Measurements from ENCODE around the gene ANXA9. TPM values are rescaled to one million over a fixed set of nuclear protein-coding genes. Genes with fewer than 3 reads are reported as not detected.

The ANXA9 gene
- total and polyA plus RNA-seq, 7 donors: 0.07 to 0.10 (median 0.07) TPM; not detected in 4

DNA sequence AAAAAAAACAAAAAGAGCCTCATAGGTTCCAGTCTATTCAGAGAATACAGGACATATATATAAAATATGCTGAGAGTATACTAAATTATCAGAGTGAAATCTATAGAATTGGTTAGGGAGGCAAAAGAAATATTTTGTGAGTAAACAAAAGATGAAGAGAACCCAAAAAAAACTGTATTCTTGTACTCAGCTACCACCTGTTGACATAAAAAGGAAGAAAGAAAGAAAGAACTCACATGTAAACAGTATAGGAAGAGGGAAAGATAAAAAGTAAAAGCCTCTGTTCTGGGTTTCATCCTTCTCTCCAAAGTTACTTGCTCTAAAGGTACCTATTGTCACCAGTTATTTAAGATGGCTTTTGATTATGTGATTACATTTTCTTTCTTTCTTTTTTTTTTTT is 44.4 kb downstream of the ANXA9 start:
- no peak overlapping the region for H3K4me3 ChIP-seq
- DNase-seq: no peak
- TF ChIP-seq, protein P1, sequence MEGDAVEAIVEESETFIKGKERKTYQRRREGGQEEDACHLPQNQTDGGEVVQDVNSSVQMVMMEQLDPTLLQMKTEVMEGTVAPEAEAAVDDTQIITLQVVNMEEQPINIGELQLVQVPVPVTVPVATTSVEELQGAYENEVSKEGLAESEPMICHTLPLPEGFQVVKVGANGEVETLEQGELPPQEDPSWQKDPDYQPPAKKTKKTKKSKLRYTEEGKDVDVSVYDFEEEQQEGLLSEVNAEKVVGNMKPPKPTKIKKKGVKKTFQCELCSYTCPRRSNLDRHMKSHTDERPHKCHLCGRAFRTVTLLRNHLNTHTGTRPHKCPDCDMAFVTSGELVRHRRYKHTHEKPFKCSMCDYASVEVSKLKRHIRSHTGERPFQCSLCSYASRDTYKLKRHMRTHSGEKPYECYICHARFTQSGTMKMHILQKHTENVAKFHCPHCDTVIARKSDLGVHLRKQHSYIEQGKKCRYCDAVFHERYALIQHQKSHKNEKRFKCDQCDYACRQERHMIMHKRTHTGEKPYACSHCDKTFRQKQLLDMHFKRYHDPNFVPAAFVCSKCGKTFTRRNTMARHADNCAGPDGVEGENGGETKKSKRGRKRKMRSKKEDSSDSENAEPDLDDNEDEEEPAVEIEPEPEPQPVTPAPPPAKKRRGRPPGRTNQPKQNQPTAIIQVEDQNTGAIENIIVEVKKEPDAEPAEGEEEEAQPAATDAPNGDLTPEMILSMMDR (IDR thresholded peaks at IDR 0.05): no peak
- no peaks in the 10 kb centered on the region for H3K9me3 ChIP-seq
- no peak overlapping the region for H3K27ac ChIP-seq
- H3K36me3 ChIP-seq (ENCODE audit: insufficient read depth in 1 of 2, low read depth in 1 of 2): peaks cover 15 to 63% of the 10 kb centered on the region in 2 donors
- peaks cover 30% of the 10 kb centered on the region for H3K4me1 ChIP-seq
- no peak for ATAC-seq
- no peaks in the 10 kb centered on the region for H3K27me3 ChIP-seq (ENCODE audit: insufficient read depth in 3 of 3, low read length in 2 of 3)
- intact Hi-C loops (cut with DNase I): loop anchor here (5.0 kb wide), 2 partner anchors 36 to 131 kb away; partner anchors contain the start of genes TNFAIP8L2 (in 2 of the 2) and MLLT11 (in 1 of the 2)

DNA sequence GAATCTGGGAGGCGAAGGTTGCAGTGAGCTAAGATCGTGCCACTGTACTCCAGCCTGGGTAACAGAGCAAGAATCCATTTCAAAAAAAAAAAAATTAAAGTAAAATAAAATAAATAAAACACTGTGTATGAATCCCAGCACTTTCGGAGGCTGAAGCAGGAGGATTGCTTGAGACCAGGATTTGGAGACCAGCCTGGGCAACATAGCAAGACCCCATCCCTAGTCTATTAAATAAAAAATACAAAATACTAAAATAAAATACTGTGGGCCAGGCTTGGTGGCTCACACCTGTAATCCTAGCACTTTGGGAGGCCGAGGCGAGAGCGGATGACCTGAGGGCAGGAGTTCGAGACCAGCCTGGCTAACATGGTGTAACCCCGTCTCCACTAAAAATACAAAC is 50.1 kb downstream of the ANXA9 start:
- Histone ChIP-seq H3K9me3 (no peaks in the 10 kb centered on the region), H3K4me3 (no peak overlapping the region), H3K27ac (no peak overlapping the region), H3K4me1 (peaks cover under 1% of the 10 kb centered on the region), H3K27me3 (ENCODE audit: insufficient read depth in 3 of 3, low read length in 2 of 3) (no peaks in the 10 kb centered on the region), H3K36me3 (ENCODE audit: insufficient read depth in 1 of 2, low read depth in 1 of 2) (peaks cover 14 to 79% of the 10 kb centered on the region in 2 donors)
- TF ChIP-seq, protein P1 (IDR thresholded peaks at IDR 0.05): no peak
- 98 to 99% (median 98%) methylated on average over 8 of the region's 8 CpGs for WGBS, 3 donors
- ATAC-seq (no peak), DNase-seq (no peak)
- intact Hi-C loops (cut with DNase I): no loop called here

DNA sequence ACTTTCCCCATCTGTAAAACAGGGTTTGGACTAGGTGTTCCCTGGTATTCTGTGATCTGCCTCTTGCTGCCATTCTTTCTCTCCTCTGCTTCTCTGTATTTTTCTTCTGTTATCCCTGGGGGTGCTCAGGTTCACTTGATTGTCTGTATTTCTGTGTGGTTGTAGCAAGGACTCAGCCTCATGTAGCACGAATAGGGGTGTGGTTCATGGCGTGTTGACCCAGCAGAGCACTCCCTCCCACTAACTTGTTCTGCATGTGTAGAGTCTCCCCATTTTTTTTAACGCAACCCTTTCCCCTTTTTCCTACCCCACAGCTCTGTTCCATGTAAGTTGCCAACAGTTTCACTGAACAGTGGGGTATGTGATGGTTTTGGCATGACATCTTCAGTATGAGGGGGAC is 53.1 kb downstream of the ANXA9 start:
- no peak overlapping the region for H3K27ac ChIP-seq
- no peak overlapping the region for H3K4me3 ChIP-seq
- H3K36me3 ChIP-seq (ENCODE audit: insufficient read depth in 1 of 2, low read depth in 1 of 2): peaks cover 9 to 52% of the 10 kb centered on the region in 2 donors
- ATAC-seq: no peak
- 87 to 96% (median 89%) methylated on average over 3 of the region's 3 CpGs for WGBS, 3 donors
- DNase-seq: no peak
- TF ChIP-seq, protein P1 (IDR thresholded peaks at IDR 0.05): no peak
- H3K4me1 ChIP-seq: no peaks in the 10 kb centered on the region
- intact Hi-C loops (cut with DNase I): no loop called here
- H3K9me3 ChIP-seq: no peaks in the 10 kb centered on the region
- no peaks in the 10 kb centered on the region for H3K27me3 ChIP-seq (ENCODE audit: insufficient read depth in 3 of 3, low read length in 2 of 3)

DNA sequence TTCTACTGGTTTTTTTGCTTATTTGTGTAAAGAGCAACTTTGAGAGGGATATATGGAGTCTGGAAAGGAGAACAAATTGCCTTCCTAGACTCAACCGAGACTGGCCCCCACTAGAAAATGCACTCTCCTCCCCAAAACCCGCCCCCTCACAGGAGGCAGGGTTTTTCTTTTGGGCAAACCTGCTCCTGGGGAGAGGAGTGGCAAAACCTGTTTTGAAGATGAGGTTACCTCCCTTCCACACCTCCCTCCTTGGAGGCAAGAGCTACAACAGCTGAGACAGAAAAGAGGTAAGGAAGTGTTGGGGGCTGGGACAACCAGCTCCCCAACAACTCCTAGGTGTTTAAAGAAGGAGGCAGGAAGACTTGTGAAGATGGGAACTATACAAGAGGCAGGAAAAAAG is 54.3 kb downstream of the ANXA9 start, which contains the start of gene BNIPL:
Gene BNIPL (plus strand): TSS at position 231 of the 400 bp plus-strand sequence. CDS start 140 bp downstream, at position 371.
- peaks cover 3 to 40% of the 10 kb centered on the region in 2 donors for H3K36me3 ChIP-seq (ENCODE audit: insufficient read depth in 1 of 2, low read depth in 1 of 2)
- WGBS, 3 donors: 50 to 70% (median 70%) methylated on average over 2 of the region's 2 CpGs
- no peak within 1 kb of the TSS for H3K27ac ChIP-seq
- H3K27me3 ChIP-seq (ENCODE audit: insufficient read depth in 3 of 3, low read length in 2 of 3): no peaks in the 10 kb centered on the region
- no peaks in the 10 kb centered on the region for H3K9me3 ChIP-seq
- DNase-seq (no peak), ATAC-seq (no peak)
- intact Hi-C loops (cut with DNase I): no loop called here
- TF ChIP-seq, protein P1 (IDR thresholded peaks at IDR 0.05): no peak
- no peak within 1 kb of the TSS for H3K4me3 ChIP-seq
- no peaks in the 10 kb centered on the region for H3K4me1 ChIP-seq

DNA sequence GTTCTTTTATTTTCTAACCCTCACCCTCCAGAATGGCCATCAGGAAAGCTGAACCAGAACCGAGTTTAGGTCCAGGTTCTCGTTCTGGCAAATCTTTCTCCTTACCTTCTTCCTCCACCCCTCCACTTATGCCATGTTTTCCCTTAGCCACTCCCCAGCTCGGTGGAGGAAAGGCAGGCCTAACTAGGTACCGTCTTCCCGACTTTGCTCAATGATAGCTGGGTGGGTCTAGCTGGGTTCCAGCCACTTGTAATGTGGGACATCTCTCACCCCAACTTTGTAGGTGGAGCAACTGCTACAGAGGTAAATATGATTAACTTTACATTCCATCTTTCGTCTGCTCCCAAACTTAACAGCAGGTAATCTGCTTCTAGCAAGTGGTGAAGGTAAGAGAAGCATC is 54.9 kb downstream of the ANXA9 start:
- H3K9me3 ChIP-seq: no peaks in the 10 kb centered on the region
- 81 to 88% (median 87%) methylated on average over 6 of the region's 6 CpGs for WGBS, 3 donors
- H3K27ac ChIP-seq: no peak overlapping the region
- H3K4me3 ChIP-seq: no peak overlapping the region
- H3K4me1 ChIP-seq: no peaks in the 10 kb centered on the region
- H3K27me3 ChIP-seq (ENCODE audit: insufficient read depth in 3 of 3, low read length in 2 of 3): no peaks in the 10 kb centered on the region
- intact Hi-C loops (cut with DNase I): no loop called here
- peaks cover 2 to 33% of the 10 kb centered on the region in 2 donors for H3K36me3 ChIP-seq (ENCODE audit: insufficient read depth in 1 of 2, low read depth in 1 of 2)
- DNase-seq: no peak
- TF ChIP-seq, protein P1 (IDR thresholded peaks at IDR 0.05): no peak
- no peak for ATAC-seq

All from psoas muscle (tissue), 8 donors.